Vagina (tissue), 2 donors: ENCODE results near the gene ARR3. TPM values are rescaled to one million over a fixed set of nuclear protein-coding genes. Genes with fewer than 3 reads are reported as not detected.

Source experiments
- DNase-seq, 2 donors: peaks; one replicate each; pipeline ENCODE4 v3.0.0-alpha.2; 2017; ENCODE audit errors: extremely low spot score in 2 of 2
- H3K27ac ChIP-seq: fragments of 200-600 bp; sonication (generic); one replicate; pipeline ENCODE4 v1.5.1; 2019
- H3K27me3 ChIP-seq: fragments of 200-600 bp; sonication (generic); one replicate; pipeline ENCODE4 v1.5.1; 2019
- H3K36me3 ChIP-seq, 2 donors: fragments of 200-600 bp; sonication (generic); one replicate each; pipeline ENCODE4 v1.5.1; 2017 to 2019
- H3K4me1 ChIP-seq: fragments of 200-600 bp; sonication (generic); one replicate; pipeline ENCODE4 v1.5.1; 2019
- H3K4me3 ChIP-seq, 2 donors: fragments of 200-600 bp; sonication (generic); 1 replicate in 1 of 2; 2 replicates in 1 of 2; pipeline ENCODE4 v1.5.1; 2016 to 2019
- H3K9me3 ChIP-seq: fragments of 200-600 bp; sonication (generic); one replicate; pipeline ENCODE4 v1.5.1; 2019
- POLR2A ChIP-seq, 2 donors: fragments of 450-650 bp; IDR thresholded peaks; one replicate each; pipeline ENCODE4 v1.6.1; 2017; ENCODE audit warnings: antibody characterized with exemption in 2 of 2, mild to moderate bottlenecking in 2 of 2, moderate library complexity in 2 of 2
- POLR2AphosphoS5 ChIP-seq, 2 donors: sonication (generic); formaldehyde crosslinking; IDR thresholded peaks; one replicate each; pipeline ENCODE4 v1.9.0; 2017; ENCODE audit warnings: antibody characterized with exemption in 2 of 2, mild to moderate bottlenecking in 2 of 2, low read depth in 1 of 2; ENCODE audit not compliant: insufficient read depth in 1 of 2
- intact Hi-C: fragments of 100-400 bp; cut with DNase I; formaldehyde crosslinking; loops from one replicate; pipeline ENCODE4 v1.15.1; 2023
- total RNA-seq: library from RNA; depleted of rRNA; stranded (reverse); fragments of >200 nt; gene quantifications from one replicate; pipeline ENCODE4 v1.2.3, GENCODE V29; 2016
- TF ChIP-seq, protein P1 (sequence below), 3 experiments: fragments of 450-650 bp in 2 of 3; fragments of 200-600 bp in 1 of 3; sonication (generic) in 1 of 3; IDR thresholded peaks; one replicate each; pipeline ENCODE4 v1.5.1; 2017 to 2019; ENCODE audit warnings: antibody characterized with exemption in 3 of 3, mild to moderate bottlenecking in 2 of 3, moderate library complexity in 2 of 3

ARR3 gene
- total RNA-seq, 1 donor from 2014 or later = not detected

DNA sequence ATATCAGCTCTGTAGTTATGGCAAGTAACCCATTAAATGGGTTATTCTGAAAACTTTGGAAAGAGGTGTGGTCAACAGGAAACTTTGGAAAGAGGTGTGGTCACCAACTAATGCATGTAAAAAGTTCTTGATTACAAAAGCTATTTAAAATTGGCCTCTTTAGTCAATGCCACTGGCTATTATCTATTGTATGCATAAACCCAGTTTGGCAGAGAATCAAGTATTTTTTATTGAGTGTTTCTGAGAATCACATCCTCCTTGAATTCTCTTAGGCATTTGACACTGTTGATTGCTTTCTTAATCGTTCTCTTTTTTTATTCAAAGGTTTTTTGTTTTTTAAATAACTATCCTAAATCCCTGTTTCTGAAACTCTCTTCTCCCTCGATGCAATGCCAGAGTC, 15.6 kb upstream of the ARR3 start:
- H3K36me3 ChIP-seq = no peaks in the 10 kb centered on the region
- TF ChIP-seq POLR2AphosphoS5 (IDR thresholded peaks at IDR 0.05; ENCODE audit: insufficient read depth in 1 of 2, low read depth in 1 of 2) (no peak), POLR2A (IDR thresholded peaks at IDR 0.05) (no peak)
- TF ChIP-seq, protein P1, sequence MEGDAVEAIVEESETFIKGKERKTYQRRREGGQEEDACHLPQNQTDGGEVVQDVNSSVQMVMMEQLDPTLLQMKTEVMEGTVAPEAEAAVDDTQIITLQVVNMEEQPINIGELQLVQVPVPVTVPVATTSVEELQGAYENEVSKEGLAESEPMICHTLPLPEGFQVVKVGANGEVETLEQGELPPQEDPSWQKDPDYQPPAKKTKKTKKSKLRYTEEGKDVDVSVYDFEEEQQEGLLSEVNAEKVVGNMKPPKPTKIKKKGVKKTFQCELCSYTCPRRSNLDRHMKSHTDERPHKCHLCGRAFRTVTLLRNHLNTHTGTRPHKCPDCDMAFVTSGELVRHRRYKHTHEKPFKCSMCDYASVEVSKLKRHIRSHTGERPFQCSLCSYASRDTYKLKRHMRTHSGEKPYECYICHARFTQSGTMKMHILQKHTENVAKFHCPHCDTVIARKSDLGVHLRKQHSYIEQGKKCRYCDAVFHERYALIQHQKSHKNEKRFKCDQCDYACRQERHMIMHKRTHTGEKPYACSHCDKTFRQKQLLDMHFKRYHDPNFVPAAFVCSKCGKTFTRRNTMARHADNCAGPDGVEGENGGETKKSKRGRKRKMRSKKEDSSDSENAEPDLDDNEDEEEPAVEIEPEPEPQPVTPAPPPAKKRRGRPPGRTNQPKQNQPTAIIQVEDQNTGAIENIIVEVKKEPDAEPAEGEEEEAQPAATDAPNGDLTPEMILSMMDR (IDR thresholded peaks at IDR 0.05) = no peak
- no peaks in the 10 kb centered on the region for H3K4me1 ChIP-seq
- H3K27ac ChIP-seq = no peak overlapping the region
- H3K9me3 ChIP-seq = no peaks in the 10 kb centered on the region
- H3K4me3 ChIP-seq = no peak overlapping the region
- H3K27me3 ChIP-seq = no peaks in the 10 kb centered on the region
- no peak for DNase-seq
- intact Hi-C loops = no loop called here

DNA sequence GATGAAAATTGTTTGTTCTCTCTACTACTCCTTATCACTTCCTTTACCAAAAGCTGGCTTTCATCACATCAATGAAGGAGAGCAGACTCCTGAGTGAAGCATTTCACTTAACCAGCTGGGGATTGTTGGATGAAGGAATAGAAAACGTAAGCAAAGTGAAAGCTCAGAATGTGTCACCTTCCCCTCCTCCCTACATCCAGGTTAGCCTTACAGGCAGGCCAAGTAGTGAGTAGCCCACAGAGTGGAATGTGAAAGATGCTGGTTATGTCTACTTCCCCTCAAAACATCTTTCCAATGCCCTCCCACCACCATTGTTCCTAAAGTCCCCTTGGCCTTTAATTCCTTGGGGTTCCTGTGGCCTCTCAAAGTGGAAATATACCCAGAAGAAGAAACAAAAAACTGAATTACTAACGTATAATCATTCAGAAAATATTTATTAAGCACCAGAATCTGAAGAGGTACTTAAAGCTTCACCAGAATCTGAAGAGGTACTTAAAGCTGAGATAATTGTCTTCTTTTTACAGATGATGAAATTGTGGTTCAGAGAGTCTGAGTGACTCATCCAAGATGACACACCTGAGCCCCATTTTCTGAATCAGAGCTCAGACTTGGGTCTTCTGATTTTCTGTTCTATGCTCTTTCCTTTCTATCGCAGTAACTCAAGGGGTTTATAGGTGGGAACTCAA, 14.6 kb upstream of the ARR3 start:
- Histone ChIP-seq H3K4me3 (no peak overlapping the region), H3K27me3 (no peaks in the 10 kb centered on the region), H3K27ac (no peak overlapping the region), H3K9me3 (no peaks in the 10 kb centered on the region), H3K4me1 (no peaks in the 10 kb centered on the region), H3K36me3 (no peaks in the 10 kb centered on the region)
- intact Hi-C loops = no loop called here
- TF ChIP-seq POLR2AphosphoS5 (IDR thresholded peaks at IDR 0.05; ENCODE audit: insufficient read depth in 1 of 2, low read depth in 1 of 2) (no peak), POLR2A (IDR thresholded peaks at IDR 0.05) (no peak)
- TF ChIP-seq, protein P1 (IDR thresholded peaks at IDR 0.05) = no peak
- no peak for DNase-seq

DNA sequence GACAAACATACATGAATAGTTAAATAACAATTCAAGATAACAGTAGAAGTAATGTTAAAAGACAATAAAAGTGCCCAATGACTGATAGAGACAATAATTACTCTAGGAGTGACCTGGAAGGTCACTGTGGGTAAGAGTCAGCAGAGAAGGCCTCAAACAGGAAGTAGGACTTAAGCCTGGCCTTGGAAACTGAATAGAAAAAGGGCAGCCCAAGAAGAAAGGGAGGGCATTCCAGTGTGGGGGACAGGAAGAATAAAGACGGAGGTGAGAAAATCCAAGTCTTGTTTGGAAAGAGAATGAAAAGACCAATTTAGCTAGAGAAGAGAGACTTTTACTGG, 14.1 kb upstream of the ARR3 start:
- Histone ChIP-seq H3K4me1 (no peaks in the 10 kb centered on the region), H3K9me3 (no peaks in the 10 kb centered on the region), H3K27ac (no peak overlapping the region), H3K36me3 (no peaks in the 10 kb centered on the region), H3K4me3 (no peak overlapping the region), H3K27me3 (no peaks in the 10 kb centered on the region)
- intact Hi-C loops = no loop called here
- TF ChIP-seq POLR2A (IDR thresholded peaks at IDR 0.05) = no peak
- TF ChIP-seq POLR2AphosphoS5 (IDR thresholded peaks at IDR 0.05; ENCODE audit: insufficient read depth in 1 of 2, low read depth in 1 of 2) = no peak
- TF ChIP-seq, protein P1 (IDR thresholded peaks at IDR 0.05) = no peak
- DNase-seq = no peak

DNA sequence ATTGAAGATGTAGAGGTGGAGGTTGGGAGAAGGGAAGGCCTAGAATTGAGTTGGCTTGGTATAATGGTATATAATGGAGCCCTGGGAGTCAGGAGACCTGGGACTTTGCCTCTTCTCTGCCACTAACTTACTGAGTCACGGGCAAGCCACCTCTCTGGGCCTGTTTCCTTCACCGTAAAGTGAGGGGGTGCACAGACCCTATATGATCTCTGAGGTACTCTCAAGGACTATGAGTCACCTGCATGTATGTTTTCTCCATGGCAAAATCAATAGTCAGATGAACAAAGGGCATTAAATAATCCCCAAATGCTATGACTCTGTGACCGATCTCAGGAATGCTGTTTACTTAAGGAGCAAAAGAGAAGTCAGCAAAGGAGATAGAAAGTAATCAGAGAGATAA, 13.2 kb upstream of the ARR3 start:
- TF ChIP-seq POLR2A (IDR thresholded peaks at IDR 0.05) (no peak), POLR2AphosphoS5 (IDR thresholded peaks at IDR 0.05; ENCODE audit: insufficient read depth in 1 of 2, low read depth in 1 of 2) (no peak)
- TF ChIP-seq, protein P1 (IDR thresholded peaks at IDR 0.05) = no peak
- intact Hi-C loops = no loop called here
- H3K4me1 ChIP-seq = no peaks in the 10 kb centered on the region
- H3K4me3 ChIP-seq = no peak overlapping the region
- no peaks in the 10 kb centered on the region for H3K36me3 ChIP-seq
- no peaks in the 10 kb centered on the region for H3K27me3 ChIP-seq
- no peak for DNase-seq
- H3K9me3 ChIP-seq = no peaks in the 10 kb centered on the region
- no peak overlapping the region for H3K27ac ChIP-seq

DNA sequence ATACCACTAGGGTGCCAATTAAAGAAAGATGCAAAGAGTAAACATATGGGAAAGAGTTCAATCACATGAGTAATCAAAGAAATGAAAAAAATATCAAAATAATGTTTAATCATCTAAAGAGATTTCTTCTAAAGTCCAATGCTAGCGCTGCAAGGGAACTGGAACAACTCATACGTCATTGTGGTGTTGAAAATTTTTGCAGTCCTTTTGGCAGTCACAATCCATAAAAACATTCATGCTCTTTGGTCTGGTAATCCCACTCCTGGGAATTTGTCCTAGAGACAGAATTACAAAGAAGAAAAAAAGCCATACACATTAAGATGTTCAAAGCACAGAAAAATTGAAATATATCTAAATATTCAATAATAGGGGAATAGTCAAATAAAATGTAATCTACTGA, 12.7 kb upstream of the ARR3 start:
- no peaks in the 10 kb centered on the region for H3K9me3 ChIP-seq
- H3K27ac ChIP-seq = no peak overlapping the region
- no peak overlapping the region for H3K4me3 ChIP-seq
- no peak for TF ChIP-seq POLR2A (IDR thresholded peaks at IDR 0.05)
- no peak for TF ChIP-seq POLR2AphosphoS5 (IDR thresholded peaks at IDR 0.05; ENCODE audit: insufficient read depth in 1 of 2, low read depth in 1 of 2)
- TF ChIP-seq, protein P1 (IDR thresholded peaks at IDR 0.05) = no peak
- no peak for DNase-seq
- H3K4me1 ChIP-seq = no peaks in the 10 kb centered on the region
- no peaks in the 10 kb centered on the region for H3K36me3 ChIP-seq
- H3K27me3 ChIP-seq = no peaks in the 10 kb centered on the region
- intact Hi-C loops = no loop called here
